Stimulated activated CD4-positive, alpha-beta T cell treated with anti-CD3 and anti-CD28 coated beads, TNF-alpha, amount 100 ng/mL, for 48 hours (primary cell): Measurements from ENCODE around the gene SYT5.
A peak's percentile ranks its signal among the peaks of the same experiment; 100 is the strongest.
"Not testable (repeated sequence)": the region's sequence is repeated elsewhere in the genome, so short reads cannot be mapped to it uniquely, and the experiment has no call there.

Experiments used
- DNase-seq, 3 donors: peaks; one replicate each; pipeline ENCODE4 v3.0.0-alpha.2; 2020; ENCODE audit warnings: low read depth in 3 of 3

Gene SYT5

DNA sequence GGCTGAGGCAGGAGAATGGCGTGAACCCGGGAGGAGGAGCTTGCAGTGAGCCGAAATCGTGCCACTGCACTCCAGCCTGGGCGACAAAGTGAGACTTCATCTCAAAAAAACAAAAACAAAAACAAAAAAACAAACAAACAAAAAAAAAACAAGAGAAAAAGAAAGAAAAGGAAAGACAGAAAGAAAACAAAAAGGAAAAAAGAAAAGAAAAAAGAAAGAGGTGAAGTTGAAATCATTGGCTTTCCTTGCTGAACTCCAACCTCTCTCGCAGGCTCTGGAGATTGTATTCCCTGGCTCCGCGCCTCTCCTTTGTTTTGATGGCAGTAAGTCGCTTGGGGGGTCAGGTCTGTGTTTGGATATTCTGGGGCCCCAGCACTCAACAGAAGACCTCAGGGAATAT lies 7.8 kb downstream of the SYT5 start:
- DNase-seq = not testable (repeated sequence)

DNA sequence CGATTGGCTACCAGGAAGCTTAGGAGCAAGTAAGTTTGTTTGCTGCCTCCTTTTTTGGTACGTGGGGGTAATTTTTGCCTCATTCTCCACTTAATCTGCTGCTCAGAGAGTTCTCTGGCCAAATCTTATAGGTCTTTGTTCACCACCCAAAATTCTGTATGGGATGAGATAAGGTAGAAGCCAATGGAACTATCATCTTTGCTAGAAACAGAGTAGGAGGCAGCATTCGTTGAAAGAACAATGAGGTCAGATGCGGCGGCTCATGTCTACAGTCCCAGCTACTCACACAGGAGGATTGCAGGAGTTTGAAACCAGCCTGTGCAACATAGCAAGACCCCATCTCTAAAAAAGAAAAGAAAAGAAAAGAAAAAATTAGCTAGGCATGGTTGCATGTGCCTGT lies 8.6 kb downstream of the SYT5 start:
- no peak for DNase-seq

DNA sequence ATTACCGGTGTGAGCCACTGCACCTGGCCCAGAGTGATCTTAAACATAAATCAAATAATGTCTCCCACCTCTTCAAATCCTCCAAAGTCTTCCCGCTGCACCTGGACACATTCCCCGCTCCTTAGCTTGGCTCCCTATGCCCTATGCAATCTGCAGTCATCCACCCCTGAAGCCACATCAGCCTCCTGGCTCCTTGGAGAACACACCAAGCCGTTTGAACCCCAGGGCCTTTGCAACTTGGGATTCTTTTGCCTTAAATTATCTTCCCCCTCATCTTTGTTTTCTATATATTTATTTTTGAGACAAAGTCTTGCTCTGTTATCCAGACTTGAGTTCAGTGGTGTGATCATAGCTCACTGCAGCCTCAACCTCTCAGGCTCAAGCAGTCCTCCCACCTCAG lies 11.0 kb downstream of the SYT5 start:
- no peak for DNase-seq

GRCh38 chr19:55166530-55167268 lies 13.4 kb downstream of the SYT5 start, which contains the start of gene DNAAF3:
DNAAF3 (minus strand) TSS chr19:55166613; CDS start chr19:55166413, 200 bp downstream.
- peak; percentile 72 to 84 (median 75) for DNase-seq

DNA sequence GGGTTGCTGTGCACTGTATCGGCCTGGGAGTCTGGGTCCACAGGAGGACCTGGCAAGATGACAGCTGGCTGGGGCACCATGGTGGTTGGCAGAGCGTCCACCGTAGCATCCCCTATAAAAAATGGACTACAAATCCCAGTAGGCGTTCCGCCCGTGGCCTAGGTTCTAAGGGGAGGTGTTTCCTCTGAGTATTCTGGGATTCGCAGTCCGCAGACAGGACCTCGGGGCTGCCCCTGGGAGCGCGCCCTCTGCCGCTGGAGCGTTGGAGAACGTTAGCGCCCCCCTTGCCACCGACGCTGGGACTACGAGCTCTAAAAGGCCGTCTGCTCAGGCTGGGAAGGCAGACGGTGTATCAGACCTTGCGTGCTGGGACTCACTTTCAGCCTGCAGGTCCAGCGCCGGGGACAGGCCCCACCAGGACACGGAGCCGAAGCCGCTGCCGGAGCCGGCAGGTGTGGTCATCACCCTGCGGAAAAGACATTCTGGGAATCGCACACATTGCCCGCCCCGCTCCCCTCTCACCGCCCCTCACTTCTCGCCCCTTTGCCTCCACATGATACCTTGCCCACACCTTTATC lies 14.0 kb downstream of the SYT5 start:
- DNase-seq = peak in 1 of 3 donors; percentile 46

DNA sequence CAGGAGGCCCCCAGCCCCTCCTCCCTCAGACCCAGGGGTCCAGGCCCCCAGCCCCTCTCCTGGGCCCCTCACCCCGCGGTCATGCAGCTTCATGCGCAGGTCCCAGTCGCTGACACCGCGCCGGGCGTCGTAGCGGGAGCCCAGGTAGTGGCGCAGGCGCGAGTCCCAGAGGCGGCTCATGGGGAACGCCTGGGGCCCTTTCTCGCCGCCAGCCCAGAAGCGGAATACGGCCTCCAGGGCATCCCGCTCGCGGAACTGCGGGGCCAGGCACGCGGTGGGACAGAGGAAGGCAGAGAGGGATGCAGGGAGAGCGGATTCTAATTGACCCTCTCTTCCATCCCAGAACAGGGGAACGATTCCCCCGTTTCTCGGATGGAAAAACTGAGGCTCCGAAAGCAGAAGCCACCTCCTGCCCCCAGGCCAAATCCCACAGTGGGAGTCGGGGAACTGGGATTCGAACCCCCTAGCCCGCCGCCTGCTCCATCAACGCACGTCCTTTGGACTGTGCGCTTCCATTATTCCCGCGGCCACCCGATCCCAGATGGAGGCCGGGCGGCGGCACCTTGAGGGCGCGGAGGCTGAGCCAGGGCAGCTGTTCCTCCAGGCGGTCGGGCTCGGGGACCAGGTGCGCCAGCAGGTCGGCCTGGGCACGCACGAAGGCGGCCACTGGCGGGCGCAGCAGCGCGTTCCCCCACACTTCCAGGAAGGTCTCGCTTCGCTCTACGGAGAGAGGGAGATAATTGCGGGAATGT lies 18.3 kb downstream of the SYT5 start:
- DNase-seq = no peak

DNA sequence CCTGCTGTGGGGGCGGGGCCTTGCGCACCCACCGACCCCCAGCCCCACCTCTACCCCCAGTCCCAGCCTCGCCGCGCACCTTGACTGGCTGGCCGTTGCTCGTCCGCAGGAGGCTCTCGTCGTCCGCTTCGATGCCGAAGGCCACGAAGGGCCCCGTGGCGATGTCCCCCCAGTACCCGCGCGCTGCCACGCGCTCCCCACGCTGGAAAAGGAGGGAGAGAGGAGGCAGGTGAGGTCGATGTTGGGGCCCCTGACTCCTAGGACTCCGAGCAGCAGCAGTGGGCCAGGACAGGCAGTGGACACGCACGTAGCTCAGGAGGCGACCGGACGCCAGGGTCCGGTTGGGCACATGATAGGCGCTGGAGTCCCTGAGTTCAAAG lies 19.1 kb downstream of the SYT5 start:
- DNase-seq = no peak

DNA sequence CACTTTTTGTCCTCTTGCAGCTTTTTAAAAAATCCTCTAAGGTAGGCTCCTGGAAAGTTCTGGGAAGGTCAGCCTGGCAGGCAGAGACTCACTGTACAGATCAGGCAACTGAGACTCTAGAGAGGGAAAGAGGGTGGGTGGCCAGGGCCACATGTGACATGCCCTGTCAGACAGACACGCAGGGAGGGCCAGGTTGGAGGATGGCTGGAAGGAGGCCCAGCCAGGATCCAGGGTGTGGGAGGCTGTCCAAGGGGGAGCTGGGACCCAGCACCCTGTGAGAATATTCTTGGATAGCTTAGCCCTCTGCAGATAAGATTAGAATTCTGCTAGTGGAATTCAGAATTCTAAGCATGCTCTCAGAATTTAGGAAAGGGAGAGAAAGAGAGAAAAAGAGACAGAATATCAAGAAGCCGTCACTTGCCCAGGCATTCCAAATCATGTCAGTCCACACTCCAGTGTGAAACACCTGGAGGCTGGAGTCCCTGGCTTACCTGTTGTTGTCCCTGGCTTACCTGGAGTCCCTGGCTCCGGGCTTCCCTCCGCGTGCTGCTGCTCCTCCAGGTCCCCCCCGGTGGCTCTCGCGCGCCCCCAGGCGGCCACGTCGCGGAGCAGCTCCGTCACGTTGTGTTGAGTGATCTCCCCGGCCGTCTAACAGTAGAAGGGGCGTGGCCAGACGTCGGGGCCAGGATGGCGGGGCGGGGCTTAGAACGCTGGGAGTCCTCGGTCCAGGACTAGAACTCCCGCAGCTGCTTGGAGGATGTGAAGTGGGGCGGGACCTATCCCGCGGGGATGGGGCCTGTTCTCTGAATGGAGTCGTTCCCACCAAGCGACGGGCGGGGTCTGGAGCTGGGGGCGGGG lies 19.7 kb downstream of the SYT5 start:
- peak; percentile 74 to 92 (median 86) for DNase-seq

DNA sequence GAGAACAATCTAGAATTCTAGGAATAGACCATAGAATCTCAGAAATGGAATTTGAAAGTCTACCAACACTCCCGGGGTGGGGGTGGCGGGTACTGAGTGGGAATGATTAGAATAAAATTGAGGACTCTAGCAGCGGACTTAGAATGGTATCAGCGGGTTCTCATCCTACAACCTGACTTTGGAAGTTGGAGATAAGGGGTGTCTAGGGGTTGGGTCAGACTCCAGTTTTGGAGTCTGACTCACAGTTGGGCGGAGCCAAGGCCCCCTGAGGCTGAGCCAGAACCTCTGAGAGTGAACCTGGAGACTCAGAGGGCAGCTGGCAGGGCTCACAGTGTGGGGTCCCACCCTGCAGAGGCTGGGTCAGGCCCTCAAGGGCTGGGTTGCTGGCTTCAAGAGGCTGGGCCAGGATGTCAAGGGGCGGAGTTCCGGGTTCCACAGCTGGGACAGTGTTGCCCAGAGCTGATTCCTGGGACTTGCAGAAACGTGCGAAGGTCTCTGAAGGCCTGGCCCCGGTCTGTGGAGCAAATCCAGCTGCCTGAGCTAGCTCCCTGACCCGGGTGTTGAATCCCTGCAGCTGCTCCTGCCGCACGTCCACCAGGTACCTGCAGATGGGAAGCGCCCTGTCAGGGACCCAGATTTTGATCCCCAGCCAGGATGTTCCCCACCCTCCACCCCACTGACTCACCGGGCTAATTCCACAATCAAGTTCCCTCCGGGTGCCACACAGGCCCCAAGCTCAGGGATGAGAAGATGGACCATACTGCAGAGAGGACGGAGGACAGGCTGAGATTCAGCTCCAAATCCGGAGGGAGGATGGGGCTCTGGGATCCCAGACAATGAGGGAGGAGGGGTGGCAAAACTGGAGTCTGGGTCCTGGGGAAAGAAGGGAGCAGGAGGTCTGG lies 21.0 kb downstream of the SYT5 start:
- DNase-seq = no peak

DNA sequence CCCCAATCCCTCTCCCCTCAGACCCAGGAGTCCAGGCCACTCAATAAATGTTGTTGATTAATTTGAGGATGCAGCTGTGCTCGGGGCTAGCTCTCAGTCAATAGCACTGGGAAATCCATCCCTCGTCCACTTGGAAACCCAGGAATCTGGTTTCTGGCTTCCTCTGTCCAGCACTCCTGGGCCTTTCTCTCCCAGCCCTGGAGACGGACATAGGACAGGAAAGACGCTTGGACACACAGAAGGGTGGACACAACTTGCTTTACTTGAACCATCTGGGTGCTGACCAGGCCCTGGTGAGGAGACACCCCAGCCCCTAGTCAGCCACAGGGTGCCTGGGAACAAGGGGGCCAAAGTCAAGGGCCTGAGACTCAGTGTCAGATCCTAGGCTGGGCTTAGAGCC lies 21.7 kb downstream of the SYT5 start:
- DNase-seq = no peak

DNA sequence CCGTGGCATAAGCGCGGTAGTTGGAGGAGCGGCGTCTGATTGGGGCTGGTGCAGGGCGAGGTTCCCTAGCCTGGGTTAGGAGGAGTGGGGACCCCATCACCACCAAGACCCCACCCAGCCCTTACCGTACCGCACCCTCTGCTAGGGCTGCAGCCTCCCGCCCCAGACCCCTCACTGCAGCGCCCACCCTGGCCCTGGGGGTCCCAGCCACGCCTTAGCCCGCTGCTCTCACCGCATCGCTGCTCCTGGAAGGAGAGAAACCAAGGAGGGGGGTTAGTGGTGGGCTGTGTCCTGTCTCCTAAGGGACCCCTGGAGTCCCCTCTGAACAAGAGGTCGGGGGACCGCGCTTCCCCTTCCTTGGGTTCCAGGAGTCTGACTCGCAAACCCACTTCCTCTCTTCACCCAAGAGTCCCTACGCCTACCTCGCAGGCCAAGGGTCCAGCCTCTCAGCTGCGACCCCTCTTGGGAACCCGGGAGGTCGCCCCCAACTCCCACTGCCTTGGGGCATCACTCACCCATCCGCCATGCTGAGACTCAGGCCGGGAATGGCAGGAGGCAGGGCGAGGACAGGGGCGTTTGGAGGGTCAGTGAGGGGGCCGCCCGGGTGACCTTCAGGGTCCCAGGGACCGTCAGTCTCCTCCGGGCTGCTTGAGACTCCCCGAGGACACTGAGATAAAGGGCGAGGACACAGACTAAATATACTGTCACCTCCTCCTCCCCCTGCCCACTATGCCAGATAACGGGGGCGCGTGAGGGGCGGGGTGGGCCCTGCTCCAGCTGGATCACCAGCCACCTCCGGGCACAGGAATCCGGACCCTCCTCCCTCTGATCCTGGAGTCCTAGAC lies 22.8 kb downstream of the SYT5 start, which contains the start of gene TNNI3:
Gene TNNI3, minus strand, starts transcription at position 669 of the 845 bp plus-strand sequence. Its CDS starts 143 bp downstream, at position 526.
- DNase-seq = no peak

DNA sequence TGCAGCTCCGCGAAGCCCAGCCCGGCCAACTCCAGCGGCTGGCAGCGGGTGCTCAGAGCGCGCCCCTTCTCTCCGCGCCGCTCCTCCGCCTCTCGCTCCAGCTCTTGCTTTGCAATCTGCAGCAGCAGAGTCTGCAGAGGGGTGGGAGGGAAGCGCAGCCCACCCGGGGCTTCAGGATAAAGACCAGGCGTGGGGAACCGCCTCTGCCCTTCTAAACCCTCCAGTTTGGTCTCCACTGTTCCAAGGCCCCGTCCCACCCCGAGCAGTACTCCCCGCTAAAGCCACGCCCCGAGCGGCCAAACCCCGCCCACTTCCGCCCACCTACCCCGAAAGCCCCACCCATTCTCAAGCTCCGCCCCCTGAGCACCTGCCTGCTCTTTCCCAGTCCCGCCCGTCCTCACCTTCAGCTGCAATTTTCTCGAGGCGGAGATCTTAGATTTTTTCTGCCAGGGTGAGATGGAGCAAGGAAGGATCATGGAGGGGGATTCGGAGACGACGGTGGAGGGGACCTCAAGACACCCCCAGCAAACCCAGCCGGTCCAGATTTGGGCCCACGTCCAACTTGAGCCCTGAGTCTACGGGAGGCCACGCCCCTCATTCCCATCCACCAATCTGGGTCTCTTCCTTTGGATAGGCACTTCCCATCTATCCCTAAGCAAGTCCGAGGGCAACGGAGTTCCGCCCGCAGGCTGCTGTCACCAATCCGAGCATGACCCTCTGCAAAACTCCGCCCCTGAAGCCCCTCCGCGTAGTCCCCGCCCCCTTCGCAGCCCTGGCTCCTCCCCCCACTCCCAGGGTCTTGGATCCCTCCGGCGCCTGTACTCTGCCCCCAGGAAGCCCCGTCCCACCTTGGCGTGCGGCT lies 23.7 kb downstream of the SYT5 start:
- DNase-seq = peak in 2 of 3 donors; percentile 27 to 36

DNA sequence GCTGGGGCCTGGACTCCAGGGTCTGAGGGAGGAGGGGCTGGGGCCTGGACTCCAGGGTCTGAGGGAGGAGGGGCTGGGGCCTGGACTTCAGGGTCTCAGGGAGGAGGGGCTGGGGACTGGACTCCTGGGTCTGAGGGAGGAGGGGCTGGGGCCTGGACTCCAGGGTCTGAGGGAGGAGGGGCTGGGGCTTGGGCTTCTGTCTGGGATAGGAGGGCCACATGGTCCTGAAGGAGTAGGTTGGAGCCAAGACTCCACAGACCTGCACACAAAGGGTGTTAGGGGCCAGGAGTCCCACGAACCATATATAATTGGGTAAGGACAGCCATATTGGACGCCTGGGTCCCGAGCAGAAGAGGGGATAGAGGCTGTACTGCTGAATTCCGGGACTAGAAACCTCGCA lies 24.3 kb downstream of the SYT5 start:
- DNase-seq = not testable (repeated sequence)

GRCh38 chr19:55153652-55154264 lies 26.3 kb downstream of the SYT5 start:
- DNase-seq = no peak

- DNase-seq = no peak
These were observed 28.1 kb downstream of the SYT5 start for GRCh38 chr19:55152017-55152416.

DNA sequence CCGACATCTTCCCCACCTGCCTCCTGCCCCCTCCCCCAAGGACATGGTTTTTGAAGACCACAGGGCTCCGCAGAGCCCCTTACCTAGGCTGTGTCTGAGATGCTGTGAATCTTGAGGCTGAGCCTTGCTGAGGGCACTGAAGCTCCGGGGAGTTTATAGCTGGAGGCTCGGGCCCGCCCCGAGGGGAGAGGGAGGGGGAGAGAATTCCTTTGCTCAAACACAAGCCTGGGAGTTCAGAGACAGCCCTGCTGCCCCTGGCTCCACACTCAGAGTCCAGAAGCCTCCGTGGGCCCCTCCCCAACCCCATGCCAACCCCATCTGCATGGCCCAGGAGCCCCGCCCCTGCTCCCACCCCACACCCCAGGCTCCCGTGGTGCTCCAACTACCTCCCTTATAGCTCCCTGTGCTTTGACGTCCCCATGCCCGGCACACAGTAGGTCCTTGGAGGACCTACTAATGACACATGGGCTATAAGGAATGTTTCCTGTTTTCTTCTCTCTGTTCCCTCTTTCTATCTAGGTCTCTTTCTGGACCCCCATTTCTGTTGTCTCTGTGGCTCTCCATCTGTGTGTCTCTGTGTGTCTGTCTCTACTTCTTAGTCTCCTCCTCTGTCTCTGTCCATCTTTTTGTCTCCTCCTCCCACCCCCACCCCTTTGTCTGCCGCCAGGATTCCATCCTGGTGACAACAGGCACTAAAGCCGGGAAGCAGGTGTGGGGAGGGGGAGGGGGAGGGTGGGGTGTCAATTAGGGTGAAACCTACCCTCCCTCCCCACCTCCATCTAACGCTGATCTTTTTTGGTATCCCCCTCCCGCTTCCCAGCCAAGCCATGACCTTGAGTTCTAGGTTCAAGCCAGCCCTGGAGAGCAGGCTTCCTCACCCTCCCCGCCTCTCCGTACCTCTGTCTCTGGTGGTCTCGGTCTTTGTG lies 30.7 kb downstream of the SYT5 start, which contains the start of gene TNNT1:
Gene TNNT1, minus strand, starts transcription at position 129 of the 926 bp plus-strand sequence. CDS start 2,049 bp downstream, outside the sequence.
- DNase-seq = no peak
